SK-N-SH treated with all-trans-retinoic acid at 6 μM for 48 hours (cell line): ENCODE data around the gene SPON1.
"Not testable (repeated sequence)": the region's sequence is repeated elsewhere in the genome, so short reads cannot be mapped to it uniquely, and the experiment has no call there.

Source experiments
- BACH2 ChIP-seq: fragments of 250-450 bp; sonication (Bioruptor Pico); IDR thresholded peaks from 2 replicates; pipeline ENCODE4 v1.9.0; 2021; ENCODE audit warnings: mild to moderate bottlenecking, borderline replicate concordance
- CSDC2 ChIP-seq: fragments of 250-450 bp; sonication (Bioruptor Pico); IDR thresholded peaks from 2 replicates; pipeline ENCODE4 v1.5.0; 2020; ENCODE audit warnings: mild to moderate bottlenecking, moderate library complexity
- ZC3H10 ChIP-seq: fragments of 250-450 bp; sonication (Bioruptor Pico); IDR thresholded peaks from 2 replicates; pipeline ENCODE4 v1.5.1; 2021; ENCODE audit warnings: mild to moderate bottlenecking, moderate library complexity
- ZFP3 ChIP-seq: fragments of 250-450 bp; sonication (Bioruptor Pico); IDR thresholded peaks from 2 replicates; pipeline ENCODE4 v1.5.0; 2020; ENCODE audit warnings: mild to moderate bottlenecking, moderate library complexity
- TF ChIP-seq, protein P1 (sequence below): fragments of 250-450 bp; sonication (Bioruptor Pico); IDR thresholded peaks from 2 replicates; pipeline ENCODE4 v1.8.0; 2020; ENCODE audit warnings: mild to moderate bottlenecking, moderate library complexity, borderline replicate concordance

DNA sequence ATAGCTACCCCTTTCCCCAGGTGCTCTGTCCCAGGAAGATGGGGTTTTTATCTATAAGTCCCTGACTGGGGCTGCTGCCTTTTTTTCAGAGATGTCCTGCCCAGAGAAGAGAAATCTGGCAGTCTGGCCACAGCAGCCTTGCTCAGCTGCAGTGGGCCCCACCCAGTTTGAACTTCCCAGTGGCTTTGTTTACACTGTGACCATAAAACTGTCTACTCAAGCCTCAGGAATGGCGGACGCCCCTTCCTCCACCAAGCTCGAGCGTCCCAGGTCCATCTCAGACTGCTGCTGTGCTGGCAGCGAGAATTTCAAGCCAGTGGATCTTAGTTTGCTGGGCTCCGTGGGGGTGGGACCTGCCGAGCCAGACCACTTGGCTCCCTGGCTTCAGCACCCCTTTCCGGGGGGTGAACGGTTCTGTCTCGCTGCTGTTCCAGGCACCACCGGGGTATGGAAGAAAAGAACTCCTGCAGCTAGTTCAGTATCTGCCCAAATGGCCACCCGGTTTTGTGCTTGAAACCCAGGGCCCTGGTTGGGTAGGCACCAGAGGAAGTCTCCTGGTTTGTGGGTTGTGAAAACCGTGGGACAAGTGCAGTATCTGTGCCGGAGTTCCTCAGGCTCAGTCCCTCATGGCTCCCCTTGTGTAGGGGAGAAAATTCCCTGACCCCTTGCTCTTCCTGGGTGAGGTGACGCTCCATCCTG is 29.8 kb downstream of the SPON1 start:
- TF ChIP-seq ZFP3 (CRISPR knock-in tag); CSDC2; ZC3H10 (CRISPR knock-in tag); BACH2 (CRISPR knock-in tag): not testable (repeated sequence)
- TF ChIP-seq, protein P1, sequence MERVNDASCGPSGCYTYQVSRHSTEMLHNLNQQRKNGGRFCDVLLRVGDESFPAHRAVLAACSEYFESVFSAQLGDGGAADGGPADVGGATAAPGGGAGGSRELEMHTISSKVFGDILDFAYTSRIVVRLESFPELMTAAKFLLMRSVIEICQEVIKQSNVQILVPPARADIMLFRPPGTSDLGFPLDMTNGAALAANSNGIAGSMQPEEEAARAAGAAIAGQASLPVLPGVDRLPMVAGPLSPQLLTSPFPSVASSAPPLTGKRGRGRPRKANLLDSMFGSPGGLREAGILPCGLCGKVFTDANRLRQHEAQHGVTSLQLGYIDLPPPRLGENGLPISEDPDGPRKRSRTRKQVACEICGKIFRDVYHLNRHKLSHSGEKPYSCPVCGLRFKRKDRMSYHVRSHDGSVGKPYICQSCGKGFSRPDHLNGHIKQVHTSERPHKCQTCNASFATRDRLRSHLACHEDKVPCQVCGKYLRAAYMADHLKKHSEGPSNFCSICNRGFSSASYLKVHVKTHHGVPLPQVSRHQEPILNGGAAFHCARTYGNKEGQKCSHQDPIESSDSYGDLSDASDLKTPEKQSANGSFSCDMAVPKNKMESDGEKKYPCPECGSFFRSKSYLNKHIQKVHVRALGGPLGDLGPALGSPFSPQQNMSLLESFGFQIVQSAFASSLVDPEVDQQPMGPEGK (CRISPR knock-in tag): not testable (repeated sequence)
